Epithelial cell of umbilical artery (primary cell): ENCODE results near the gene SNX11. TPM values are rescaled to one million over a fixed set of nuclear protein-coding genes. Genes with fewer than 3 reads are reported as not detected.

Experiments used
- total RNA-seq: library from RNA; depleted of rRNA; stranded (reverse); fragments of >200 nt; gene quantifications from 2 replicates; pipeline ENCODE4 v1.2.3, GENCODE V29; 2014

Gene SNX11, protein sequence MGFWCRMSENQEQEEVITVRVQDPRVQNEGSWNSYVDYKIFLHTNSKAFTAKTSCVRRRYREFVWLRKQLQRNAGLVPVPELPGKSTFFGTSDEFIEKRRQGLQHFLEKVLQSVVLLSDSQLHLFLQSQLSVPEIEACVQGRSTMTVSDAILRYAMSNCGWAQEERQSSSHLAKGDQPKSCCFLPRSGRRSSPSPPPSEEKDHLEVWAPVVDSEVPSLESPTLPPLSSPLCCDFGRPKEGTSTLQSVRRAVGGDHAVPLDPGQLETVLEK
- total RNA-seq: 17.9 and 21.1 TPM in 2 replicates

DNA sequence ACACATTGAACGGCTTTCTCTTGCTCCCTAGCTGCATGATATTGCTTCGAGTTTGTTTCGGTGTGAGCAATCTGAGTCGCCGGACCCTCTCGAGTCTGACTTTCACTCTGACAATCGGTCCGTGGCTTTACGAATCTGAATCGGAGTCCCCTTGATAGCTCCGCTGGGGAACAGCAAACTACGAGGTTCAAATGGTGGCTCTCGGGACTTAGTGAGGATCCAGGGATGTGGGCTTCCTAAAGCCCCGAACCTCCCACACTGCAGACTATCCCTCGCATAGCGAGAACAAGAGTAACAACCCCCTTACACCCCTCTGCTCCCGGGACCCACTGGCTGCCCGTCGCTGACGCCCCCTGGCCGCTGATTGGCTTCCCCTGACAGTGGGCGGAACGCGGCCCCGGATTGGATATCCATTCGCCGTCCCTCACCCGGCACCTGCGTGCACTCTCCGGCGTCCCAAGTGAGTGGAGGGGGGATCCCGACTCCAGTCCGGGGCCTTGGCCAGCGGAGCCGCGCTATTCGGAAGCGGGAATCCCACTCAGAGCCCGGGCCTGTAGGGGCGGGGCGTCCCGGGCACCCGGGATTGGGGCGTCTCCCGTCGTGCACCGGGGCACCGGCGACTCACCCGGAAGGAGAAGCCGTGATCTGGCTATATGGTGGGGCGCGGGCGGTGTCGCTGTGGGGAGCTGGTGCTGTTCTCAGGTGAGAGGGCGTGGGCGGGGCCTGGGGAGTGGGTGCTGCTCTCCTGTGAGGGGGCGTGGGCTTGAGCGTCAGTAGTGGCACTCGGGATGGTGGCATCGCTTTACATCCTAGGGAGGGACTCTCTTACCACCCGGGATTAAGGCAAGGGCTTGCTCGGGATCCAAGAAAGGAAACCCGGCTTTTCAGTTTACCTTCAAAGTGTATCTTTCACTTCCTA is at the start of gene SNX11:
TSS of gene SNX11 (plus strand) at position 630 of the 919 bp plus-strand sequence. CDS start 4,278 bp downstream, outside the sequence.

DNA sequence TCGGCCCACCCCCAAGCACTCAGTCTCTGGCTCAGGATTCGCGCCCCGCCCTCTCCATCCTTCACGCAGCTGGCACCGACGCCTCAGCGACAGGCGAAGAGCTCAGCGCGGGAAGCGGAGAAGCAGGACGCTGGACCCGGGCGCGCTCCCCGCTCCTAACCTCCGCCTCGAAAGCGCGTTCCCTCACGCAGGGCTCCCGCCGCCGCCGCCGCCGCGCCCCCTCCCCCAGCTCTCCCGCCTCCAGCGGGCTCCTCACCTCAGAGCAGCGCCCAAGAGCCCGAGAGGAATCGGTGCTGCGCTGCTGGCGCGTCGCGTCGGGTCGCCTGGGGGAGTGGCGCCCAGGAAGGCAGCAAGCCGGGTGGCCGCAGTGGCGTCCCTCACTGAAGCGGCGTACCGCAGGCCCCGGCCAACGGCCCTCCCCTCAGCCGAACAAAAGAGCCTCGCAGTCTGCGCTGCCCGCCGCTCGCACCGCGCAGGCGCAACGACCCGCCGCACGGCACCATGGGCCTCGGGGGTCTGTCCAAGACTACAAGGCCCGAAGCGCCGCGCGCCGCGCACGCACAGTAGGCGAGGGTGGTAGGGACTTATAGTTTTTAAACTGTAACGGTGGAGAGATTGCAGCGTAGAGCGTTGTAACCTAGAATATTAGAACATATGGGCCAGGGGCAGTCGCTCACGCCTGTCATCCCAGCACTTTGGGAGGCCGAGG is 6.4 kb upstream of the SNX11 start, which contains the start of gene CBX1:
TSS of gene CBX1 (minus strand) at position 467 of the 709 bp plus-strand sequence. CDS start 24,474 bp downstream, outside the sequence.

Other genes starting within 250 kb of the SNX11 start
- 0.30 and 1.9 TPM in 2 replicates for gene SP2, start 211.5 kb upstream of the SNX11 start, total RNA-seq
- 21.1 and 45.6 TPM in 2 replicates for gene PNPO, start 166.2 kb upstream of the SNX11 start, total RNA-seq
- gene PRR15L, start 149.9 kb upstream of the SNX11 start, total RNA-seq: not detected in 2 replicates
- gene CDK5RAP3, start 136.7 kb upstream of the SNX11 start, total RNA-seq: 45.1 and 75.8 TPM in 2 replicates
- 9.3 and 11.7 TPM in 2 replicates for gene COPZ2, start 70.0 kb upstream of the SNX11 start, total RNA-seq
- gene NFE2L1, start 59.4 kb upstream of the SNX11 start, total RNA-seq: 55.5 and 88.0 TPM in 2 replicates
- gene CBX1, start 6.3 kb upstream of the SNX11 start, total RNA-seq: 75.4 and 80.9 TPM in 2 replicates